Fibroblast of lung (primary cell): ENCODE results near the gene TCF21.

Experiments
- EZH2 ChIP-seq: IDR thresholded peaks from 2 replicates; pipeline ENCODE4 v1.5.1; 2012; ENCODE audit warnings: low read length, control low read depth, mild to moderate bottlenecking; ENCODE audit errors: missing control alignments
- TF ChIP-seq, protein P1 (sequence below), 2 donors: IDR thresholded peaks in 1 of 2; conservative IDR thresholded peaks in 1 of 2; 1 replicate in 1 of 2; 2 replicates in 1 of 2; pipeline ENCODE4 v1.5.1; 2011 to 2012; ENCODE audit warnings: low read length in 2 of 2, control low read depth in 1 of 2, inconsistent platforms in 1 of 2, low read depth in 1 of 2, mild to moderate bottlenecking in 1 of 2

DNA sequence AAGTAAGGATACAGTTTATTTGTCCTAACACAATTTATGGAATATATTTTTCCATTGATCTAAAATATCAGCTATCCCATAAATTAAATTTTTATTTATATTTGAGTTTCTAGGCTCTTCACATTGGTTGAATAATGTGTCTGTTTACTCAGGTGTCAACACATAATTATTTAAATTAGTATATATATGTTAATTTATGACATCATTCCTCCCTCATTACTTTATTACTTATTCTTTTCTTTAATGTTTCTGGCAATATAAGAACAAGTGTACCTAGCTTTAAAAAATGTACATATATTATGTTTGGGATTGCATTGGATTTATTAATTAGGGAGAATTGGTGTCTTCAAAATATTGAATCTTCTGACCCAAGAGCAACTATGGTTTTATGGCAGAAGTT lies 31.2 kb upstream of the TCF21 start:
- TF ChIP-seq, protein P1, sequence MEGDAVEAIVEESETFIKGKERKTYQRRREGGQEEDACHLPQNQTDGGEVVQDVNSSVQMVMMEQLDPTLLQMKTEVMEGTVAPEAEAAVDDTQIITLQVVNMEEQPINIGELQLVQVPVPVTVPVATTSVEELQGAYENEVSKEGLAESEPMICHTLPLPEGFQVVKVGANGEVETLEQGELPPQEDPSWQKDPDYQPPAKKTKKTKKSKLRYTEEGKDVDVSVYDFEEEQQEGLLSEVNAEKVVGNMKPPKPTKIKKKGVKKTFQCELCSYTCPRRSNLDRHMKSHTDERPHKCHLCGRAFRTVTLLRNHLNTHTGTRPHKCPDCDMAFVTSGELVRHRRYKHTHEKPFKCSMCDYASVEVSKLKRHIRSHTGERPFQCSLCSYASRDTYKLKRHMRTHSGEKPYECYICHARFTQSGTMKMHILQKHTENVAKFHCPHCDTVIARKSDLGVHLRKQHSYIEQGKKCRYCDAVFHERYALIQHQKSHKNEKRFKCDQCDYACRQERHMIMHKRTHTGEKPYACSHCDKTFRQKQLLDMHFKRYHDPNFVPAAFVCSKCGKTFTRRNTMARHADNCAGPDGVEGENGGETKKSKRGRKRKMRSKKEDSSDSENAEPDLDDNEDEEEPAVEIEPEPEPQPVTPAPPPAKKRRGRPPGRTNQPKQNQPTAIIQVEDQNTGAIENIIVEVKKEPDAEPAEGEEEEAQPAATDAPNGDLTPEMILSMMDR (conservative IDR thresholded peaks at IDR 0.05 in 1 of 2, IDR thresholded peaks at IDR 0.05 in 1 of 2; ENCODE audit: low read depth in 1 of 2, low read length in 2 of 2) = no peak
- TF ChIP-seq EZH2 = no peak
